ENCODE data around the gene FAM32A.

DNA sequence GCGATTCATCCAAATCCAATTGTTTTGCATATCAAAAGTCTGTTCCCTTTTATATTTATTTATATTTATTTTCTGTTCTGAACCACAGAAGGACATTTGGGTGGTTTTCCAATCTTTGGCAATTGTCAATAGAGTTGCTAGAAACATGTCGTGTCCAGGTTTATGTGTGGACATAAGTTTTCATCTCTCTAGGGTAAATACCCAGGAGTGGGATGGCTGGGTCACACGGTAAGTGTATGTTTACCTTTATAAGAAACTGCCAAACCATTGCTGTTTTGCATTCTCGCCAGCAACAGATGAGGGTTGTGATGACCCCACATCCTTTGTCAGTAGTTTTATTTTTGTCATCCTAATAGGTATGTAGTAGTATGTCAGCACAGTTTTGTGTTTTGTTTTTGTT is 25.0 kb downstream of the FAM32A start:
- TF ChIP-seq, protein P1, sequence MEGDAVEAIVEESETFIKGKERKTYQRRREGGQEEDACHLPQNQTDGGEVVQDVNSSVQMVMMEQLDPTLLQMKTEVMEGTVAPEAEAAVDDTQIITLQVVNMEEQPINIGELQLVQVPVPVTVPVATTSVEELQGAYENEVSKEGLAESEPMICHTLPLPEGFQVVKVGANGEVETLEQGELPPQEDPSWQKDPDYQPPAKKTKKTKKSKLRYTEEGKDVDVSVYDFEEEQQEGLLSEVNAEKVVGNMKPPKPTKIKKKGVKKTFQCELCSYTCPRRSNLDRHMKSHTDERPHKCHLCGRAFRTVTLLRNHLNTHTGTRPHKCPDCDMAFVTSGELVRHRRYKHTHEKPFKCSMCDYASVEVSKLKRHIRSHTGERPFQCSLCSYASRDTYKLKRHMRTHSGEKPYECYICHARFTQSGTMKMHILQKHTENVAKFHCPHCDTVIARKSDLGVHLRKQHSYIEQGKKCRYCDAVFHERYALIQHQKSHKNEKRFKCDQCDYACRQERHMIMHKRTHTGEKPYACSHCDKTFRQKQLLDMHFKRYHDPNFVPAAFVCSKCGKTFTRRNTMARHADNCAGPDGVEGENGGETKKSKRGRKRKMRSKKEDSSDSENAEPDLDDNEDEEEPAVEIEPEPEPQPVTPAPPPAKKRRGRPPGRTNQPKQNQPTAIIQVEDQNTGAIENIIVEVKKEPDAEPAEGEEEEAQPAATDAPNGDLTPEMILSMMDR (IDR thresholded peaks at IDR 0.05): no peak
- no peak for TF ChIP-seq POLR2A (IDR thresholded peaks at IDR 0.05)
